HG02943 (cell line): Measurements from ENCODE around the gene MTMR3.

ENCODE experiments used
- ATAC-seq: cut with Tn5 transposase; IDR thresholded peaks from one replicate; pipeline ENCODE4 v1.9.1; 2021; ENCODE audit warnings: mild to moderate bottlenecking, low read depth, moderate library complexity; ENCODE audit not compliant: unreplicated experiment

The MTMR3 gene

GRCh38 chr22:30077279-30077880, 194.4 kb downstream of the MTMR3 start:
- ATAC-seq, result no peak

GRCh38 chr22:30078320-30079311, 195.6 kb downstream of the MTMR3 start:
- no peak for ATAC-seq

GRCh38 chr22:30079952-30080533, 197.1 kb downstream of the MTMR3 start, which contains the start of gene HORMAD2:
Gene HORMAD2 (plus strand): TSS chr22:30080464. CDS start chr22:30093953, 13,489 bp downstream.
- ATAC-seq, result no peak
